H1 (cell line): ENCODE data around the gene SPEN. TPM values are rescaled to one million over a fixed set of nuclear protein-coding genes. Genes with fewer than 3 reads are reported as not detected.

Source experiments
- SIN3A ChIP-seq, 2 experiments: IDR thresholded peaks in 1 of 2; conservative IDR thresholded peaks in 1 of 2; 2 replicates each; pipeline ENCODE4 v1.6.1; 2011 to 2012; ENCODE audit warnings: low read length in 2 of 2, improper control_type of control experiment in 1 of 2, low read depth in 1 of 2, mild to moderate bottlenecking in 1 of 2
- polyA plus RNA-seq, 7 experiments: library from polyadenylated mRNA; depleted of rRNA in 3 of 7; stranded (reverse) in 5 of 7; unstranded in 2 of 7; fragments of >200 nt in 5 of 7; fragments of 200-250 nt in 2 of 7; gene quantifications; 1 replicate in 5 of 7; 2 replicates in 1 of 7; 4 replicates in 1 of 7; pipeline versions ENCODE4 v1.2.1 to v1.2.3, GENCODE V29; 2011 to 2013; ENCODE audit warnings: missing spikeins in 2 of 7, mixed read lengths in 2 of 7
- total RNA-seq: library from RNA; stranded (reverse); fragmentation: NEBNext Ultra II Directional; extraction: Animal tissue kit (Norgen Biotek cat#: 25700); gene quantifications from 2 replicates; pipeline ENCODE4 v1.2.1, GENCODE V29; 2021
- TF ChIP-seq, protein P1 (sequence below): IDR thresholded peaks from 2 replicates; pipeline ENCODE4 v1.6.1; 2012; ENCODE audit warnings: inconsistent platforms

SPEN gene
- total and polyA plus RNA-seq, 2 of the 8 experiments (the other 6 are each of a cell fraction or from before 2014, with no cell fraction given), result 12.5 to 52.1 TPM

GRCh38 chr1:15949453-15950245 lies 102.1 kb downstream of the SPEN start (continued):
- TF ChIP-seq, protein P1, sequence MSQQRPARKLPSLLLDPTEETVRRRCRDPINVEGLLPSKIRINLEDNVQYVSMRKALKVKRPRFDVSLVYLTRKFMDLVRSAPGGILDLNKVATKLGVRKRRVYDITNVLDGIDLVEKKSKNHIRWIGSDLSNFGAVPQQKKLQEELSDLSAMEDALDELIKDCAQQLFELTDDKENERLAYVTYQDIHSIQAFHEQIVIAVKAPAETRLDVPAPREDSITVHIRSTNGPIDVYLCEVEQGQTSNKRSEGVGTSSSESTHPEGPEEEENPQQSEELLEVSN, result no peak
- peak in 1 of 2 experiments; percentile 33; a peak in 1 of 4 replicates for TF ChIP-seq SIN3A (conservative IDR thresholded peaks at IDR 0.05 in 1 of 2, IDR thresholded peaks at IDR 0.05 in 1 of 2; ENCODE audit: low read depth in 1 of 2, low read length in 2 of 2)
